Measurements from ENCODE around the gene HAS3. TPM values are rescaled to one million over a fixed set of nuclear protein-coding genes. Genes with fewer than 3 reads are reported as not detected.

Gene HAS3
- total and polyA plus RNA-seq, 2 donors (not counting 3 experiments of a cell fraction or from before 2014, with no cell fraction given), result 1.5 to 1.8 TPM

- peaks cover 24% of the 10 kb centered on the region for H3K4me1 ChIP-seq (ENCODE audit: control insufficient read depth, extremely low read depth, insufficient read depth, low read length)
- intact Hi-C loops (cut with micrococcal nuclease), result loop anchor here (5.0 kb wide), 1 partner anchor 117 kb away; no protein-coding TSS in a partner anchor
- no peaks in the 10 kb centered on the region for H3K9me3 ChIP-seq (replicated peaks; ENCODE audit: control insufficient read depth, insufficient read depth, low read length)
- DNase-seq (ENCODE audit: low read depth, low spot score) (no peak), FAIRE-seq (no peak)
- POLR2A ChIA-PET, result no interaction called here
- H3K27me3 ChIP-seq (ENCODE audit: control insufficient read depth in 2 of 2, insufficient read depth in 2 of 2, low read length in 2 of 2), result no peaks in the 10 kb centered on the region
- H2AFZ ChIP-seq (ENCODE audit: low read depth, low read length), result no peak overlapping the region
- TF ChIP-seq CTCF (IDR thresholded peaks at IDR 0.05; ENCODE audit: extremely low read depth in 1 of 2, insufficient read depth in 1 of 2, low read depth in 1 of 2, low read length in 2 of 2) (no peak), GATA2 (IDR thresholded peaks at IDR 0.05; ENCODE audit: insufficient read depth, insufficient read length, low read depth, low read length) (no peak), EZH2 (IDR thresholded peaks at IDR 0.05; ENCODE audit: borderline replicate concordance, low read depth, low read length, severe bottlenecking) (no peak), POLR2AphosphoS5 (IDR thresholded peaks at IDR 0.05; ENCODE audit: insufficient read depth, low read depth, low read length) (no peak), FOS (IDR thresholded peaks at IDR 0.05; ENCODE audit: borderline replicate concordance, insufficient read depth, low read length) (no peak), JUN (IDR thresholded peaks at IDR 0.05; ENCODE audit: borderline replicate concordance, insufficient read depth, insufficient read length, low read depth) (no peak), MAX (IDR thresholded peaks at IDR 0.05; ENCODE audit: insufficient read depth, insufficient read length) (no peak), MYC (IDR thresholded peaks at IDR 0.05; ENCODE audit: low read depth, low read length) (no peak), POLR2A (IDR thresholded peaks at IDR 0.05; ENCODE audit: low read depth, low read length) (no peak)
- CTCF ChIA-PET, result interaction anchor here (1.3 to 2.9 kb wide), 5 partner anchors 8 to 262 kb away, joined by 3 to 13 read pairs (median 7); no protein-coding TSS in a partner anchor
- no peak overlapping the region for H3K9ac ChIP-seq (replicated peaks; ENCODE audit: extremely low read depth, insufficient read depth, low read length)
- no peak overlapping the region for H3K4me2 ChIP-seq (ENCODE audit: insufficient read depth, low read length)
- H3K36me3 ChIP-seq (ENCODE audit: control insufficient read depth in 2 of 2, extremely low read depth in 1 of 2, insufficient read depth in 2 of 2, low read length in 2 of 2), result peaks cover 0 to 3% of the 10 kb centered on the region in 2 experiments
- no peak overlapping the region for H3K27ac ChIP-seq (ENCODE audit: insufficient read depth, low read depth, low read length)
- no TSS peak for BruUV-seq (replicated peaks)
- no peaks in the 10 kb centered on the region for H3K79me2 ChIP-seq (ENCODE audit: control insufficient read depth, insufficient read depth, low read length)
- H4K20me1 ChIP-seq (replicated peaks; ENCODE audit: control insufficient read depth, extremely low read depth, insufficient read depth, low read length), result no peaks in the 10 kb centered on the region
- dilution Hi-C loops (cut with MboI; ENCODE audit: extremely low pct_ligation_motif_present, low sequenced_read_pairs), result no loop called here
- no peak overlapping the region for H3K4me3 ChIP-seq (replicated peaks in 1 of 3; ENCODE audit: insufficient read depth in 1 of 3, low read depth in 1 of 3, low read length in 3 of 3)
- no peaks in the 10 kb centered on the region for H3K9me1 ChIP-seq (replicated peaks; ENCODE audit: control insufficient read depth, extremely low read depth, insufficient read depth, low read length)
Measured at GRCh38 chr16:69108905-69109252, 3.4 kb downstream of the HAS3 start.
